Measurements from ENCODE around the gene CYP1B1. TPM values are rescaled to one million over a fixed set of nuclear protein-coding genes. Genes with fewer than 3 reads are reported as not detected.

The CYP1B1 gene
- total RNA-seq, 1 donor from 2014 or later: 2.5 TPM

DNA sequence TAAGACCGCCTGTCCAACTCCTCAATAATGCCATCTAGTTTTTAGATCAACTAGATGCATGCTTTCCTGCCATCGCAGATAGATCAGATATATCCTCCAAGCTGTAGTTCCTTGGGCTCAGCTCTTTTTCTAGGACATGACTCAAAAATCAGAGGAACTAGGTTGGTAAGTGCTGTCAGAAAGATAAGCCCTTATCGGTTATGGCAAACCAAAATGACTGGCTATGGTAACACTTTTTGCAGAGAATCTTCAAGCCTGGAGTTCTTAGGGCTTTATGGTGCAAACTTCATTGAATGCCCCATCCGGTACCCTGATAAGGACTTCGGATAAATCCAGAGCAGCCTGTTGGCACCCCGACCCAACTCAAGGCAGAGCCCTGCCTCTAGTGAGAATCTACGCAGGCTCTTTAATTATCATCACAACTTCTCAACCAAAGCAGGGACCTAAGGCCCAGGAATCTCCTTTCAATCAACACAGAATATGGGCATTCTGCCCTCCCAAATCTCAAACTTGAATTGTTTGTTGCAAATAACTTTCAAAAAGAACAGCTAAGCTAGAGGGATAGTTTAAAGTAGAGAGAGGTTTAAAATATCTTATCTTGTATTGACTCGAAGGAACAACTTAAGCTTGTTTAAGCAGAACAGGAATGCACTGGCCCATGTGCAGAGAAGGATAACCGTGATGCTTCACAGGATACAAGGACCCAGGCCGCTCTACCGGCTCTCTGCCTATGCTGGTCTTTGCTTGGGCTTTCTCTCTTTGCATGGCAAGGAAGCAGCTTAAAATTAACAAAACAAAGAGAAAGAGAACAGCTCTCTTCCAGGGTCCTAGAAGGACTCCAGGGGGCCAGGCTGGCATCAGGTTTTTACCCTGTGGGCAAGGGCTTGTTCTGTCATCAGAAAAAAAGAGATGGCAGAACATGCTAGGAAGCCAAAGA is 3.4 kb upstream of the CYP1B1 start:
- TF ChIP-seq, protein P1, sequence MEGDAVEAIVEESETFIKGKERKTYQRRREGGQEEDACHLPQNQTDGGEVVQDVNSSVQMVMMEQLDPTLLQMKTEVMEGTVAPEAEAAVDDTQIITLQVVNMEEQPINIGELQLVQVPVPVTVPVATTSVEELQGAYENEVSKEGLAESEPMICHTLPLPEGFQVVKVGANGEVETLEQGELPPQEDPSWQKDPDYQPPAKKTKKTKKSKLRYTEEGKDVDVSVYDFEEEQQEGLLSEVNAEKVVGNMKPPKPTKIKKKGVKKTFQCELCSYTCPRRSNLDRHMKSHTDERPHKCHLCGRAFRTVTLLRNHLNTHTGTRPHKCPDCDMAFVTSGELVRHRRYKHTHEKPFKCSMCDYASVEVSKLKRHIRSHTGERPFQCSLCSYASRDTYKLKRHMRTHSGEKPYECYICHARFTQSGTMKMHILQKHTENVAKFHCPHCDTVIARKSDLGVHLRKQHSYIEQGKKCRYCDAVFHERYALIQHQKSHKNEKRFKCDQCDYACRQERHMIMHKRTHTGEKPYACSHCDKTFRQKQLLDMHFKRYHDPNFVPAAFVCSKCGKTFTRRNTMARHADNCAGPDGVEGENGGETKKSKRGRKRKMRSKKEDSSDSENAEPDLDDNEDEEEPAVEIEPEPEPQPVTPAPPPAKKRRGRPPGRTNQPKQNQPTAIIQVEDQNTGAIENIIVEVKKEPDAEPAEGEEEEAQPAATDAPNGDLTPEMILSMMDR (IDR thresholded peaks at IDR 0.05; ENCODE audit: insufficient read depth, low read length, poor library complexity, severe bottlenecking): no peak
- H3K4me3 ChIP-seq (ENCODE audit: low read depth, low read length): no peak overlapping the region
- peaks cover 16% of the 10 kb centered on the region for H3K27me3 ChIP-seq (ENCODE audit: control insufficient read depth, insufficient read depth, low read length)
- no peak for DNase-seq (ENCODE audit: low read depth)
- no peaks in the 10 kb centered on the region for H3K36me3 ChIP-seq (ENCODE audit: control insufficient read depth, insufficient read depth, low read length)

- TF ChIP-seq, protein P1 (IDR thresholded peaks at IDR 0.05; ENCODE audit: insufficient read depth, low read length, poor library complexity, severe bottlenecking): no peak
- Histone ChIP-seq H3K4me3 (ENCODE audit: low read depth, low read length) (peak overlapping the region; percentile 49), H3K27me3 (ENCODE audit: control insufficient read depth, insufficient read depth, low read length) (peaks cover 26% of the 10 kb centered on the region)
These were observed 1.4 kb upstream of the CYP1B1 start for GRCh38 chr2:38077431-38077769.

DNA sequence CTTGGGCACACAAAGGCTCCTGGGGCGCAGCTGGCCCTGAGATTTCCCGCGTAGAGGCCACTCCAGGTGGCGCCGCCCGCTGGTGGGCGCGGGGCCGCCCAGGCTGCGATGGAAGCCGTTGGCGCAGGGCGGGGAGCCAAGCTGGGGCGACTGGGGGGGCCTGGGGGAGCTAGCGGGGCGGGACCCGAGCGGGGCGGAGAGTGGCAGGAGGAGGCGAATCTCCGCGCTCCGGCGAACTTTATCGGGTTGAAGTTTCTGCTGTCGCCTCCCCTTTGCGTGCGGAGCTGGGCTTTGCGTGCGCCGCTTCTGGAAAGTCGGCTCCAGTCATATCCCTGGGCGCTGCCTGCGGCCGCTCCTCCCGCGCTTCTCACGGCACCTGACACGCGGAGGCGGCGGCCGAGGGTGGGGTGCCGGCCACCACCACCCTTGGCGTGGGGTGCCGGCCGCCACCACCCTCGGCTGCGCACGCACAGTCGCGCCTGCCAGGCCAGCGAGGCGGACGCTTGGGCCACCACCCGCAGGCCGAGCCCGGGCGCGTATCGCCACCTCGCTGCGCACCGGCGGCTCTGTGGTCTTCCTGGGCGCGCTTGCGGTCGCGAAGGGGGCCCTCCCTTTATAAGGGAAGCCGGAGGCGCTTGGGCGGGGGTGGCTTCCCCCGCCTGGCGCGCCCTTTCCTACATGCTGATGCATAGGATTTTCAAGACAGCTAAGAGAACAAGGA is 919 bp upstream of the CYP1B1 start:
- TF ChIP-seq, protein P1 (IDR thresholded peaks at IDR 0.05; ENCODE audit: insufficient read depth, low read length, poor library complexity, severe bottlenecking): peak; percentile 39
- DNase-seq (ENCODE audit: low read depth): no peak
- H3K4me3 ChIP-seq (ENCODE audit: low read depth, low read length): peak overlapping the region; percentile 49
- H3K36me3 ChIP-seq (ENCODE audit: control insufficient read depth, insufficient read depth, low read length): no peaks in the 10 kb centered on the region
- peaks cover 26% of the 10 kb centered on the region for H3K27me3 ChIP-seq (ENCODE audit: control insufficient read depth, insufficient read depth, low read length)

More at GRCh38 chr2:38077431-38077769, 1.4 kb upstream of the CYP1B1 start:
- no peak for DNase-seq (ENCODE audit: low read depth)
- no peaks in the 10 kb centered on the region for H3K36me3 ChIP-seq (ENCODE audit: control insufficient read depth, insufficient read depth, low read length)

GRCh38 chr2:38076152-38076709 is 280 bp upstream of the CYP1B1 start:
- H3K4me3 ChIP-seq (ENCODE audit: low read depth, low read length): peak overlapping the region; percentile 49
- H3K36me3 ChIP-seq (ENCODE audit: control insufficient read depth, insufficient read depth, low read length): no peaks in the 10 kb centered on the region
- TF ChIP-seq, protein P1 (IDR thresholded peaks at IDR 0.05; ENCODE audit: insufficient read depth, low read length, poor library complexity, severe bottlenecking): no peak
- H3K27me3 ChIP-seq (ENCODE audit: control insufficient read depth, insufficient read depth, low read length): peaks cover 26% of the 10 kb centered on the region
- DNase-seq (ENCODE audit: low read depth): no peak

- Histone ChIP-seq H3K4me3 (ENCODE audit: low read depth, low read length) (peak overlapping the region; percentile 49), H3K36me3 (ENCODE audit: control insufficient read depth, insufficient read depth, low read length) (no peaks in the 10 kb centered on the region), H3K27me3 (ENCODE audit: control insufficient read depth, insufficient read depth, low read length) (peaks cover 26% of the 10 kb centered on the region)
- DNase-seq (ENCODE audit: low read depth): no peak
- TF ChIP-seq, protein P1 (IDR thresholded peaks at IDR 0.05; ENCODE audit: insufficient read depth, low read length, poor library complexity, severe bottlenecking): no peak
These were observed 1.0 kb downstream of the CYP1B1 start for GRCh38 chr2:38074764-38075506.
